Large intestine (tissue), 3 donors: ENCODE results near the gene HTR3C. TPM values are rescaled to one million over a fixed set of nuclear protein-coding genes. Genes with fewer than 3 reads are reported as not detected.
"Not testable (repeated sequence)": the region's sequence is repeated elsewhere in the genome, so short reads cannot be mapped to it uniquely, and the experiment has no call there.

Experiments used
- DNase-seq, 2 donors: peaks; one replicate each; pipeline versions ENCODE4 v3.0.0 to v3.0.0-alpha.2; 2013
- H3K27ac ChIP-seq: one replicate; pipeline ENCODE4 v1.5.1; 2013; ENCODE audit warnings: low read length
- H3K27me3 ChIP-seq: 2 replicates; pipeline ENCODE4 v1.6.1; 2013; ENCODE audit warnings: low read length; ENCODE audit not compliant: control insufficient read depth, insufficient read depth
- H3K36me3 ChIP-seq: 2 replicates; pipeline ENCODE4 v1.6.1; 2013; ENCODE audit warnings: low read length; ENCODE audit not compliant: control insufficient read depth, insufficient read depth
- H3K4me1 ChIP-seq: one replicate; pipeline ENCODE4 v1.6.1; 2013; ENCODE audit warnings: low read length; ENCODE audit not compliant: control insufficient read depth, insufficient read depth
- H3K4me3 ChIP-seq: one replicate; pipeline ENCODE4 v1.5.1; 2013; ENCODE audit warnings: low read length
- H3K9me3 ChIP-seq: one replicate; pipeline ENCODE4 v1.6.1; 2013; ENCODE audit warnings: mild to moderate bottlenecking, low read depth, low read length, moderate library complexity; ENCODE audit not compliant: control insufficient read depth
- WGBS: methylation state at CpG from one replicate; pipeline ENCODE4 v1.1.5; 2013; ENCODE audit warnings: low lambda C conversion rate; ENCODE audit not compliant: insufficient coverage; 5-methylcytosine and 5-hydroxymethylcytosine counted together
- polyA plus RNA-seq: library from polyadenylated mRNA; unstranded; fragments of 120-200 nt; gene quantifications from one replicate; pipeline ENCODE4 v1.2.1, GENCODE V29; 2013

HTR3C gene
- polyA plus RNA-seq, 1 donor, result not detected

DNA sequence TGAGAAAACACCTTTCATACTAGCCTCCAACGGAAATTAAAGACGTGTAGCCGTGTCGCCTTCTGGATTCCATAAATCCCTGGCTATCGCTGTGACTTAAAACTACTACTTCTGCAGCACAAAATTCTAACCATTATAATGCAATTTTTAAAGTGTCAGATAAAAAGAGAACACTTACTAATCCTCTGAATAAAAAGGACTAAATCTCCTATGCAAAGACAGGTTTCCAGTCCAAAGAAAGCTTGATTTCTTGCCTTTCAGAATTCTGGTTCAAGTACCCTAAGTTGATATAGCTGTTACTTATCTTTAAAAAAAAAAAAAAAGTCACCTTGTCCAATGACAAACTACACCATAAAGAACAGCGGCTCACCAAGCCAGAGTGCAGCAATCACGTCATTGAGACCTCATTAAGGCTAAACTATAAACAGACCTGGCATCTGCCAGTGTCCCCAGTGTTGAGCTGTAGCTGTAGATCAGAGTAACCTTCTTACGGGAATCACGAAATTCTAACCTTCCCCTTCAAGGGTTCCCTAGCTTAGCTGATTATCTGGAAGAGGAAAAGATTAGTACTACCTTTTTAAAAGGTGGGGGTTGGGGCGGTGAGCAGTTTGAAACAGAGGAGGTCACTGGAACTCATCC is 37.3 kb upstream of the HTR3C start:
- no peak overlapping the region for H3K4me3 ChIP-seq
- peak in 1 of 2 donors; percentile 46 for DNase-seq
- WGBS, result no CpG with 5 or more reads among the region's 10 CpGs
- peaks cover 3% of the 10 kb centered on the region for H3K36me3 ChIP-seq
- H3K27ac ChIP-seq, result no peak overlapping the region
- no peaks in the 10 kb centered on the region for H3K27me3 ChIP-seq
- no peaks in the 10 kb centered on the region for H3K9me3 ChIP-seq
- H3K4me1 ChIP-seq, result peaks cover 3% of the 10 kb centered on the region

DNA sequence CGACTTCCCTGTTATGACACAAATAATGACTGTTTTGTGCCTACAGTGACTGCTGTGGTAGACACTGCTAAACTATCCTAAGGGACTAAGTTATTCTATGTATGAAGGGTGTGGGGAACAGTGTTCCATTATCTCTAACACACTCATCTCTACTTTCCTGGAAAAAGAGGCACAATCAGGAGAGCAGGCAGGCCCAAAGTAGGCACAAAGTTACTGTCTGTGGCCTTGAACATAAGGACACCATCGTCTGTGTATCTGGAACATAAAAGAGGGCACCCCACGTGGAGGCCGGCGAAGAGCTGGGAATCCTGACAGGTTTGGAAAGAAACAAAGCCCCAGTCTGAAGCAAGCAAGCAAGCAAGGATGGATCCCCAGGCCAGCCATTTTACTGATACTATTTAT is 36.7 kb upstream of the HTR3C start:
- H3K36me3 ChIP-seq, result peaks cover 2% of the 10 kb centered on the region
- WGBS, result no CpG with 5 or more reads among the region's 5 CpGs
- DNase-seq, result no peak
- no peak overlapping the region for H3K27ac ChIP-seq
- peaks cover 3% of the 10 kb centered on the region for H3K4me1 ChIP-seq
- no peak overlapping the region for H3K4me3 ChIP-seq
- no peaks in the 10 kb centered on the region for H3K27me3 ChIP-seq
- no peaks in the 10 kb centered on the region for H3K9me3 ChIP-seq

DNA sequence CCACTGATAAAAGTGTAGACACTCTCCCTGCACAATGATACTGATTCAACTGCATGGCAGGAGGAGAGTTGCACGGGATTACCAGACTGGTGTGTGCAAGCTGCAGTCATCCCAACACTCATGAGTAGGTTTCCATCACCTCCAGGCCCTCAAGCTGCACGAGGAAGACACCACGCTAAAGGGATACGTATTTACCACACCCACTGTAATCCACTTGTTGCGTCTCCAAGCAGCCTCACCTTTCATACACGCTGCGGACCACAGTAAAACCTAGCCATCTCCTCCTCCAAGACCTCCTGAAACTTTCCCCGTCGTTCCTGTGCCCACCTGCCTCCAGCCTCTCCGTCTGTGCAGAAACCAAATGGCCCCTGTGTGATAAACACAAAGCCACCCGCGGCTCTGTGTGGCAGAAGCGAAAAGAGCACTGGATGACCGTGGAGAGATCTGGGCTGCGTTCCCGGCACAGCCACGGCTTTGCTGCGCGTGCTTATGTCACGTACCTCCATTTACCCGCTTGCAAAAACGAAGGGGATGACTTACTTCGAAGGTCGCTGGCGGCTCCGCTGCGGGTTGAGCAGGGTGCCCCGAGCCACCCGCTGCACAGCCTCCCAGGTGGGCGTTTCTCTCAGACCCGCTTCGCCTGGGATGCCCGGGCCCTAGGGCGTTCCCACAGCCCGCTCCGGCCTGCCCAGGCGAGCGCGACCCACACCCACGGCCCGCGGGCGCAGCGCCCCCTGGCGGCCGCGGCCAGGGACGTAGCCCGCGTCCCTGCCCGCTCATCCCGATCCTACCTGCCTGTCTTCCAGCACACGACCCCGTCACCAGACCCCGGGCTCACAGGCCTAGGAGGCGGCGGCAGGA is 35.8 kb upstream of the HTR3C start:
- WGBS, result no CpG with 5 or more reads among the region's 57 CpGs
- Histone ChIP-seq H3K27me3 (peaks cover 2% of the 10 kb centered on the region), H3K36me3 (no peaks in the 10 kb centered on the region), H3K27ac (peak overlapping the region; percentile 4), H3K4me1 (peaks cover 3% of the 10 kb centered on the region), H3K9me3 (no peaks in the 10 kb centered on the region), H3K4me3 (peak overlapping the region; percentile 78)
- DNase-seq, result peak; percentile 58 to 65

DNA sequence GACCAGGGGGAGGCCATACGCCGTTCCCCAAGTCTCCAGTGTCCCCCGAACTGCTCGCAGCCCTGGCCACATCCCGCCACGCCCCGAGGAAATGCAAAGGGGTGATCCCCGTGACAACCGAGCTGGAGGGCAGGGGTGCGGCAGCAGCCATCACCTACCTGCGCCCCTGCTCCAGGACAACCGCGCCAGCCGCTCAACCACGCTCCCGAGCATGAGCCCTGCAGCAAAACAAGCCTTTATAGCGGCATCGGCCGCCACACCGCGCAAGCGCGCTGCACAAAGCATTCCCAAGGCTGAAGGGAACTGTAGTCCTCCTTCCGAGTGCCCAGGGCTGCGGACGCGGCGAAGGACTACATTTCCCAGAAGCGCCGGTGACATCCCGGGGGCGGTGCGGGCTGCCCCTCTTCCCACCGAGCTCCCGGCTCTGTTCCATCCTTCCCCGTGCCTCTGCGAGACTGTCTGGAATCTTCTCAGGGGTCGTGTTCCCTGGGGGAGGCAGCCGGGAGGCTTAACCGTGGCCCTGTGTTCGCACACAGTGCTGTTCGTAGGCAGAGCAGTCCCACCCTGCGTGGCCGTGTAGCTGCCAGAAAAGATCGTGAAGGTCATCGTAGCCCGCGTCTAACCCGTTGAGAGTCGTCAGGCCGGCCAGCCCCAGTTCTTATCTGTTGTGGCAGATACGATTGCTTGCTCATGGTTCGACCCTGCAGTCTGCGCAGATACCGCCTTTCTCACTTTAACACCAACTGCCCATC is 35.0 kb upstream of the HTR3C start, which contains the start of gene ABCC5:
Gene ABCC5 (minus strand): TSS at position 213 of the 752 bp plus-strand sequence. CDS start 3,492 bp downstream, outside the sequence.
- Histone ChIP-seq H3K27me3 (peaks cover 2% of the 10 kb centered on the region), H3K36me3 (no peaks in the 10 kb centered on the region), H3K27ac (peak within 1 kb of the TSS; percentile 26), H3K4me3 (peak within 1 kb of the TSS; percentile 78), H3K4me1 (peaks cover 3% of the 10 kb centered on the region), H3K9me3 (no peaks in the 10 kb centered on the region)
- DNase-seq, result peak; percentile 90 to 92
- no CpG with 5 or more reads among the region's 55 CpGs for WGBS

DNA sequence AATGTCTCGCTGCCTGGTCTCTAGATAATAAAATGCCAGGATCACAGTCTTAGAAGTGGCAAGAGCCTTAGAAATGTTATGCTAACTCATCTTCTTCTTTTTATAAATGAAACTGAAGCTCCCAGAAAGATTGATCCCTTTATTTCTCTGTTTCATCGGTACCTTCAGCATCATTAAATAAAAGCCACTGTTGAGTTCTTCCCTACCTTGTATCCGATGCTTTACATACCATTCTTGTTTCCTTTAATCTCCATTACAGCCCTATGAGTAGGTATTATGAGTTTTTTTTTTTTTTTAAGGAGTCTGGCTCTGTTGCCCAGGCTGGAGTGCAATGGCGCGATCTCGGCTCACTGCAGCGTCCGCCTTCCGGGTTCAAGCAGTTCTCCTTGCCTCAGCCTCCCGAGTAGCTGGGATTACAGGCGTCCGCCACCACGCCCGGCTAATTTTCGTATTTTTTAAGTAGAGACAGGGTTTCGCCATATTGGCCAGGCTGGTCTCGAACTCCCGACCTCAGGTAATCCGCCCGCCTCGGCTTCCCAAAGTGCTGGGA is 34.3 kb upstream of the HTR3C start:
- peak overlapping the region; percentile 78 for H3K4me3 ChIP-seq
- H3K27ac ChIP-seq, result peak overlapping the region; percentile 26
- H3K9me3 ChIP-seq, result no peaks in the 10 kb centered on the region
- peaks cover 2% of the 10 kb centered on the region for H3K27me3 ChIP-seq
- no peak for DNase-seq
- peaks cover 3% of the 10 kb centered on the region for H3K4me1 ChIP-seq
- WGBS, result 93% methylated on average over 5 of the region's 21 CpGs
- H3K36me3 ChIP-seq, result no peaks in the 10 kb centered on the region

DNA sequence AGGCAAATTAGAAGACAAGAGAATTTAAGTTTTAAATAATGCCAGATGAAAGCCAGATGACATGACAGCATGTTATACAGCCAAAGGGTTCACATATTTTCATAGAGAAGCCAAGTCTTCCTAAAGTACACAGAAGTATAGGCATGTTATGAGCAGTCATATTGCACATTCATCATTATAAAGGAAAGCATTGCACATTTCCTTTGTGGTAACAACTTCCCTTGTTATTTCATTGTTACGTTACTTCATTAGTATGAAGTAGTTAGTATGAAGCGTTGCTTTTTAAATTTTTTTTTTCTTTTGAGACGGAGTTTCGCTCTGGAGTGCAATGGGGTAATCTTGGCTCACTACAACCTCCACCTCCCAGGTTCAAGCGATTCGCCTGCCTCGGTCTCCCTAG is 30.5 kb upstream of the HTR3C start:
- WGBS, result no CpG with 5 or more reads among the region's 7 CpGs
- Histone ChIP-seq H3K9me3 (no peaks in the 10 kb centered on the region), H3K27ac (no peak overlapping the region)

DNA sequence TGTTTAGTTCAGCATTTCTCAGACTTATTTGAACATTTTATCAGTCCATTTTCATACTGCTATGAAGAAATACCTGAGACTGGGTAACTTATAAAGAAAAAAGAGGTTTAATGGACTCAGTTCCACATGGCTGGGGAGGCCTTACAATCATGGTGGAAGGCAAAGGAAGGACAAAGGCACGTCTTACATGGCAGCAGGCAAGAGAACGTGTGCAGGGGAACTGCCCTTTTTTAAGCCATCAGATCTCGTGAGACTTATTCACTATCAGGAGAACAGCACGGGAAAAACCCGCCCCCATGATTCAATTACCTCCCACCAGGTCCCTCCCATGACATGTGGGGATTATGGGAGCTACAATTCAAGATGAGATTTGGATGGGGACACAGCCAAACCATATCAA is 27.6 kb upstream of the HTR3C start:
- H3K36me3 ChIP-seq, H3K27ac ChIP-seq, H3K9me3 ChIP-seq, H3K27me3 ChIP-seq, H3K4me1 ChIP-seq, H3K4me3 ChIP-seq, DNase-seq: not testable (repeated sequence)
- no CpG with 5 or more reads among the region's 5 CpGs for WGBS

More for the DNA sequence above, 30.5 kb upstream of the HTR3C start:
- DNase-seq, result no peak
- no peaks in the 10 kb centered on the region for H3K4me1 ChIP-seq
- no peaks in the 10 kb centered on the region for H3K36me3 ChIP-seq
- H3K27me3 ChIP-seq, result peaks cover 8% of the 10 kb centered on the region
- no peak overlapping the region for H3K4me3 ChIP-seq

DNA sequence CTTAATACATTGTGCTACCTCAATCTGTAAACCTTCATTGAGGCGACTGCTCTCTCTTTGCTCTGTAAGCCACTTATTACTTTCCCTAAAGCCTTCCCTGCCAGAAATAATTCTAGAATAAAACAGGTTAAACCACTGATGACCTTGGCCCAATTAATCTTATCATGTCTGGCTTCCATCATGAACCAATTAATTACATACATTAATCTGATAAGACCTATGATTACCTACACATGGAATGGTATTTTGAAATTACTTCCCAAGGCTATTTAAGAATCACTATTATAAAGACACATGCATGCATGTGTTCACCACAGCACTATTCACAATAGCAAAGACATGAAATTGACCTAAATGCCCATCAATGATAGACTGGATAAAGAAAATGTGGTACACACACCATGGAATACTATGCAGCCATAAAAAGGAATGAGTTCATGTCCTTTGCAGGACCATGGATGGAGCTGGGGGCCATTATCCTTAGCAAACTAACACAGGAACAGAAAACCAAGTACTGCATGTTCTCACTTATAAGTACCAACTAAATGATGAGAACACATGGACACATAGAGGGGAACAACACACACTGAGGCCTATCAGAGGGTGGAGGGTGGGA is 24.5 kb upstream of the HTR3C start:
- not testable (repeated sequence) for DNase-seq, H3K4me1 ChIP-seq, H3K9me3 ChIP-seq, H3K4me3 ChIP-seq, H3K36me3 ChIP-seq, H3K27me3 ChIP-seq, H3K27ac ChIP-seq
- WGBS, result 75% methylated on average over 1 of the region's 1 CpG

DNA sequence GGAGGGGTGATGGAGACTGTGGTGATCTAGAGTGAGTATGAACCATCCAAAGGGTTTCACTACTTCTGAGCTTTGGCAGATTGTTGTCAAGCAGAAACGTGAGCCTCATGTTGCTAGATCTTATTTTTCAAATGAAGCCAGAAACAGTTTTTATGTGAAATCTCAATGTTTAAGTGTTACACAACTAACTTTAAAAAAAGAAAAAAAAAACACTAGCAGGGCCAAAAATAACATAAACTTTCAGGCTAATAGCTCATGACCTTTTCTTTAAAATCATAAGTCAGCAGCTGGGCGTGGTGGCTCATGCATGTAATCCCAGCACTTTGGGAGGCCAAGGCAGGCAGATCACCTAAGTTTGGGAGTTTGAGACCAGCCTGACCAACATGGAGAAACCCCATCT is 23.4 kb upstream of the HTR3C start:
- Histone ChIP-seq H3K27me3 (peaks cover 6% of the 10 kb centered on the region), H3K36me3 (no peaks in the 10 kb centered on the region), H3K27ac (no peak overlapping the region), H3K9me3 (no peaks in the 10 kb centered on the region), H3K4me3 (no peak overlapping the region), H3K4me1 (no peaks in the 10 kb centered on the region)
- no CpG with 5 or more reads among the region's 2 CpGs for whole genome bisulfite sequencing
- DNase-seq, result no peak

DNA sequence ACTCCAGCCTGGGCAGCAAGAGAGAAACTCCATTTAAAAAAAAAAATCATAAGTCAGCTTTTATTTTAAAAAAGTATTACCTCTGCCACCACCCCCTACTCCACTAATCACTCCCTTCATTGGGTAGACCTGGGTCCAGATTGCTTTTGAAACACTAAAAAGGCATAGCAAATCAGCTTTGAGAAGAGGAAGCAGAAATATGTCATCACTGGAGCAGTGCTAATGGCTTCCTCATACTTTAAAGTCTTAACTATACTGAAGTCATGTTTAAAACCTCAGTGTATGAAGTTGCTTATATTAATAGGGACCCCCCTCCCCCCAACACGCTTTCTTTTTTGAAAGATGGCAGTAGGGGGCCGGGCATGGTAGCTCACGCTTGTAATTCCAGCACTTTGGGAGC is 22.3 kb upstream of the HTR3C start:
- Histone ChIP-seq H3K27ac (no peak overlapping the region), H3K27me3 (peaks cover 6% of the 10 kb centered on the region), H3K4me1 (no peaks in the 10 kb centered on the region), H3K4me3 (no peak overlapping the region), H3K36me3 (no peaks in the 10 kb centered on the region), H3K9me3 (no peaks in the 10 kb centered on the region)
- no peak for DNase-seq
- no CpG with 5 or more reads among the region's 3 CpGs for WGBS
